Upper lobe of left lung (tissue), 4 donors: ENCODE measurements around the gene CDK13.

Experiments
- EP300 ChIP-seq, 4 donors: sonication (generic); formaldehyde crosslinking; IDR thresholded peaks; one replicate each; pipeline ENCODE4 v1.5.1; 2017; ENCODE audit warnings: antibody characterized with exemption in 4 of 4, control low read depth in 2 of 4
- POLR2A ChIP-seq, 4 donors: fragments of 450-650 bp; IDR thresholded peaks; one replicate each; pipeline ENCODE4 v1.5.1; 2016 to 2017; ENCODE audit warnings: antibody characterized with exemption in 4 of 4, mild to moderate bottlenecking in 2 of 4
- POLR2AphosphoS5 ChIP-seq, 2 donors: sonication (generic); formaldehyde crosslinking; IDR thresholded peaks; one replicate each; pipeline ENCODE4 v1.5.1; 2017; ENCODE audit warnings: antibody characterized with exemption in 2 of 2
- TF ChIP-seq, protein P1 (sequence below), 6 experiments: fragments of 450-650 bp in 4 of 6; fragments of 200-600 bp in 2 of 6; sonication (generic) in 2 of 6; IDR thresholded peaks; one replicate each; pipeline ENCODE4 v1.5.1; 2016 to 2019; ENCODE audit warnings: antibody characterized with exemption in 6 of 6

GRCh38 chr7:39978230-39978934 lies 28.3 kb downstream of the CDK13 start:
- TF ChIP-seq POLR2AphosphoS5 (IDR thresholded peaks at IDR 0.05) (no peak), EP300 (IDR thresholded peaks at IDR 0.05) (no peak), POLR2A (IDR thresholded peaks at IDR 0.05) (no peak)
- TF ChIP-seq, protein P1, sequence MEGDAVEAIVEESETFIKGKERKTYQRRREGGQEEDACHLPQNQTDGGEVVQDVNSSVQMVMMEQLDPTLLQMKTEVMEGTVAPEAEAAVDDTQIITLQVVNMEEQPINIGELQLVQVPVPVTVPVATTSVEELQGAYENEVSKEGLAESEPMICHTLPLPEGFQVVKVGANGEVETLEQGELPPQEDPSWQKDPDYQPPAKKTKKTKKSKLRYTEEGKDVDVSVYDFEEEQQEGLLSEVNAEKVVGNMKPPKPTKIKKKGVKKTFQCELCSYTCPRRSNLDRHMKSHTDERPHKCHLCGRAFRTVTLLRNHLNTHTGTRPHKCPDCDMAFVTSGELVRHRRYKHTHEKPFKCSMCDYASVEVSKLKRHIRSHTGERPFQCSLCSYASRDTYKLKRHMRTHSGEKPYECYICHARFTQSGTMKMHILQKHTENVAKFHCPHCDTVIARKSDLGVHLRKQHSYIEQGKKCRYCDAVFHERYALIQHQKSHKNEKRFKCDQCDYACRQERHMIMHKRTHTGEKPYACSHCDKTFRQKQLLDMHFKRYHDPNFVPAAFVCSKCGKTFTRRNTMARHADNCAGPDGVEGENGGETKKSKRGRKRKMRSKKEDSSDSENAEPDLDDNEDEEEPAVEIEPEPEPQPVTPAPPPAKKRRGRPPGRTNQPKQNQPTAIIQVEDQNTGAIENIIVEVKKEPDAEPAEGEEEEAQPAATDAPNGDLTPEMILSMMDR (IDR thresholded peaks at IDR 0.05), result no peak
